ENCODE measurements around the gene MTHFR.

The MTHFR gene

GRCh38 chr1:11746795-11747487, 58.8 kb downstream of the MTHFR start:
- Histone ChIP-seq H3K79me1 (ENCODE audit: low read length) (no peaks in the 10 kb centered on the region), H3K14ac (ENCODE audit: low read length) (no peak overlapping the region), H3K4me2 (ENCODE audit: low read length) (no peak overlapping the region), H4K8ac (ENCODE audit: low read depth, low read length) (no peak overlapping the region), H4K91ac (ENCODE audit: low read depth, low read length) (no peak overlapping the region), H3K27ac (ENCODE audit: low read depth, low read length) (no peak overlapping the region), H3K27me3 (ENCODE audit: insufficient read depth, low read length) (no peaks in the 10 kb centered on the region), H3K9me3 (ENCODE audit: insufficient read depth, low read depth, low read length) (no peaks in the 10 kb centered on the region), H2AFZ (ENCODE audit: insufficient read depth, low read length, poor library complexity) (no peak overlapping the region), H2AK5ac (ENCODE audit: low read length) (no peak overlapping the region), H2BK5ac (ENCODE audit: low read depth, low read length, poor library complexity) (no peak overlapping the region), H3K79me2 (ENCODE audit: control insufficient read depth, insufficient read depth, low read length, poor library complexity) (no peaks in the 10 kb centered on the region), H2BK12ac (ENCODE audit: low read length) (no peak overlapping the region), H3K9ac (ENCODE audit: low read length) (no peak overlapping the region), H3K4ac (ENCODE audit: low read depth, low read length) (no peak overlapping the region), H4K12ac (ENCODE audit: low read depth, low read length) (no peak overlapping the region), H3K18ac (ENCODE audit: low read length) (no peak overlapping the region), H2BK120ac (ENCODE audit: insufficient read depth, low read length, poor library complexity) (no peak overlapping the region), H3K4me1 (ENCODE audit: control insufficient read depth in 1 of 2, insufficient read depth in 2 of 2, low read length in 2 of 2) (no peaks in the 10 kb centered on the region), H3K4me3 (ENCODE audit: low read depth, low read length) (no peak overlapping the region), H3K36me3 (ENCODE audit: control insufficient read depth in 1 of 2, insufficient read depth in 2 of 2, low read length in 2 of 2) (peaks cover 8 to 12% of the 10 kb centered on the region in 2 experiments), H3K23ac (ENCODE audit: low read length) (no peak overlapping the region)
- no peak for DNase-seq
- no CpG with 5 or more reads among the region's 20 CpGs for WGBS (ENCODE audit: extremely low coverage, insufficient coverage, insufficient read length)

GRCh38 chr1:11746092-11746491, 59.7 kb downstream of the MTHFR start:
- no peak overlapping the region for H2AFZ ChIP-seq (ENCODE audit: insufficient read depth, low read length, poor library complexity)
- no peaks in the 10 kb centered on the region for H3K27me3 ChIP-seq (ENCODE audit: insufficient read depth, low read length)
- H3K9ac ChIP-seq (ENCODE audit: low read length), result no peak overlapping the region
- DNase-seq, result no peak
- H3K23ac ChIP-seq (ENCODE audit: low read length), result no peak overlapping the region
- no CpG with 5 or more reads among the region's 6 CpGs for WGBS (ENCODE audit: extremely low coverage, insufficient coverage, insufficient read length)
- no peak overlapping the region for H3K4ac ChIP-seq (ENCODE audit: low read depth, low read length)
- H3K9me3 ChIP-seq (ENCODE audit: insufficient read depth, low read depth, low read length), result no peaks in the 10 kb centered on the region
- no peak overlapping the region for H3K4me2 ChIP-seq (ENCODE audit: low read length)
- H3K79me1 ChIP-seq (ENCODE audit: low read length), result no peaks in the 10 kb centered on the region
- no peak overlapping the region for H2BK5ac ChIP-seq (ENCODE audit: low read depth, low read length, poor library complexity)
- H3K4me1 ChIP-seq (ENCODE audit: control insufficient read depth in 1 of 2, insufficient read depth in 2 of 2, low read length in 2 of 2), result peaks cover 0 to 2% of the 10 kb centered on the region in 2 experiments
- peaks cover 8 to 12% of the 10 kb centered on the region in 2 experiments for H3K36me3 ChIP-seq (ENCODE audit: control insufficient read depth in 1 of 2, insufficient read depth in 2 of 2, low read length in 2 of 2)
- no peak overlapping the region for H3K18ac ChIP-seq (ENCODE audit: low read length)
- H3K4me3 ChIP-seq (ENCODE audit: low read depth, low read length), result no peak overlapping the region
- no peak overlapping the region for H3K14ac ChIP-seq (ENCODE audit: low read length)
- no peaks in the 10 kb centered on the region for H3K79me2 ChIP-seq (ENCODE audit: control insufficient read depth, insufficient read depth, low read length, poor library complexity)
- H4K12ac ChIP-seq (ENCODE audit: low read depth, low read length), result no peak overlapping the region
- H3K27ac ChIP-seq (ENCODE audit: low read depth, low read length), result no peak overlapping the region
- H2BK12ac ChIP-seq (ENCODE audit: low read length), result no peak overlapping the region
- H2BK120ac ChIP-seq (ENCODE audit: insufficient read depth, low read length, poor library complexity), result no peak overlapping the region
- no peak overlapping the region for H4K8ac ChIP-seq (ENCODE audit: low read depth, low read length)
- no peak overlapping the region for H2AK5ac ChIP-seq (ENCODE audit: low read length)
- H4K91ac ChIP-seq (ENCODE audit: low read depth, low read length), result no peak overlapping the region

- Histone ChIP-seq H2BK5ac (ENCODE audit: low read depth, low read length, poor library complexity) (no peak overlapping the region), H3K23ac (ENCODE audit: low read length) (no peak overlapping the region), H3K9me3 (ENCODE audit: insufficient read depth, low read depth, low read length) (no peaks in the 10 kb centered on the region), H4K91ac (ENCODE audit: low read depth, low read length) (no peak overlapping the region), H2BK12ac (ENCODE audit: low read length) (no peak overlapping the region), H4K12ac (ENCODE audit: low read depth, low read length) (no peak overlapping the region), H3K9ac (ENCODE audit: low read length) (no peak overlapping the region), H3K79me1 (ENCODE audit: low read length) (no peaks in the 10 kb centered on the region), H3K14ac (ENCODE audit: low read length) (no peak overlapping the region), H2AFZ (ENCODE audit: insufficient read depth, low read length, poor library complexity) (no peak overlapping the region), H2AK5ac (ENCODE audit: low read length) (no peak overlapping the region), H3K4ac (ENCODE audit: low read depth, low read length) (no peak overlapping the region), H3K4me1 (ENCODE audit: control insufficient read depth in 1 of 2, insufficient read depth in 2 of 2, low read length in 2 of 2) (peaks cover 5 to 6% of the 10 kb centered on the region in 2 experiments), H3K36me3 (ENCODE audit: control insufficient read depth in 1 of 2, insufficient read depth in 2 of 2, low read length in 2 of 2) (peaks cover 4 to 8% of the 10 kb centered on the region in 2 experiments), H2BK120ac (ENCODE audit: insufficient read depth, low read length, poor library complexity) (no peak overlapping the region), H3K27me3 (ENCODE audit: insufficient read depth, low read length) (no peaks in the 10 kb centered on the region), H4K8ac (ENCODE audit: low read depth, low read length) (no peak overlapping the region), H3K18ac (ENCODE audit: low read length) (no peak overlapping the region), H3K27ac (ENCODE audit: low read depth, low read length) (no peak overlapping the region), H3K79me2 (ENCODE audit: control insufficient read depth, insufficient read depth, low read length, poor library complexity) (no peaks in the 10 kb centered on the region), H3K4me2 (ENCODE audit: low read length) (no peak overlapping the region), H3K4me3 (ENCODE audit: low read depth, low read length) (no peak overlapping the region)
- WGBS (ENCODE audit: extremely low coverage, insufficient coverage, insufficient read length), result no CpG with 5 or more reads among the region's 9 CpGs
- DNase-seq, result no peak
Measured at GRCh38 chr1:11744287-11744686, 61.5 kb downstream of the MTHFR start.

- Histone ChIP-seq H3K79me2 (ENCODE audit: control insufficient read depth, insufficient read depth, low read length, poor library complexity) (no peaks in the 10 kb centered on the region), H3K27ac (ENCODE audit: low read depth, low read length) (no peak overlapping the region), H3K79me1 (ENCODE audit: low read length) (no peaks in the 10 kb centered on the region), H4K12ac (ENCODE audit: low read depth, low read length) (no peak overlapping the region), H3K9me3 (ENCODE audit: insufficient read depth, low read depth, low read length) (no peaks in the 10 kb centered on the region), H2AFZ (ENCODE audit: insufficient read depth, low read length, poor library complexity) (no peak overlapping the region), H3K4me2 (ENCODE audit: low read length) (no peak overlapping the region), H3K27me3 (ENCODE audit: insufficient read depth, low read length) (no peaks in the 10 kb centered on the region), H2BK120ac (ENCODE audit: insufficient read depth, low read length, poor library complexity) (no peak overlapping the region), H3K23ac (ENCODE audit: low read length) (no peak overlapping the region), H2AK5ac (ENCODE audit: low read length) (no peak overlapping the region), H3K4ac (ENCODE audit: low read depth, low read length) (no peak overlapping the region), H3K4me3 (ENCODE audit: low read depth, low read length) (no peak overlapping the region), H3K9ac (ENCODE audit: low read length) (no peak overlapping the region), H3K36me3 (ENCODE audit: control insufficient read depth in 1 of 2, insufficient read depth in 2 of 2, low read length in 2 of 2) (peaks cover 0 to 3% of the 10 kb centered on the region in 2 experiments), H4K91ac (ENCODE audit: low read depth, low read length) (no peak overlapping the region), H3K14ac (ENCODE audit: low read length) (no peak overlapping the region), H3K18ac (ENCODE audit: low read length) (no peak overlapping the region), H4K8ac (ENCODE audit: low read depth, low read length) (no peak overlapping the region), H2BK12ac (ENCODE audit: low read length) (no peak overlapping the region), H2BK5ac (ENCODE audit: low read depth, low read length, poor library complexity) (no peak overlapping the region), H3K4me1 (ENCODE audit: control insufficient read depth in 1 of 2, insufficient read depth in 2 of 2, low read length in 2 of 2) (peaks cover 7% of the 10 kb centered on the region in 2 experiments)
- no peak for DNase-seq
- WGBS (ENCODE audit: extremely low coverage, insufficient coverage, insufficient read length), result no CpG with 5 or more reads among the region's 5 CpGs
Measured at GRCh38 chr1:11741919-11742558, 63.7 kb downstream of the MTHFR start.

Measured in trophoblast cell (in vitro differentiated cells and primary cell).